Uterus (tissue), 4 donors: ENCODE data around the gene NPR2. TPM values are rescaled to one million over a fixed set of nuclear protein-coding genes. Genes with fewer than 3 reads are reported as not detected.

Experiments used
- DNase-seq, 2 donors: peaks; one replicate each; pipeline ENCODE4 v3.0.0-alpha.2; 2019 to 2020
- H3K27ac ChIP-seq, 2 donors: fragments of 200-600 bp; sonication (generic); 1 replicate in 1 of 2; 2 replicates in 1 of 2; pipeline ENCODE4 v1.5.1; 2016 to 2018
- H3K27me3 ChIP-seq, 2 donors: fragments of 200-600 bp; sonication (generic); one replicate each; pipeline ENCODE4 v1.5.1; 2018 to 2019; ENCODE audit warnings: control low read depth in 1 of 2
- H3K36me3 ChIP-seq, 2 donors: fragments of 200-600 bp; sonication (generic); one replicate each; pipeline ENCODE4 v1.5.1; 2019; ENCODE audit warnings: control low read depth in 1 of 2
- H3K4me1 ChIP-seq, 2 donors: fragments of 200-600 bp; sonication (generic); one replicate each; pipeline ENCODE4 v1.5.1; 2018 to 2019; ENCODE audit warnings: control low read depth in 1 of 2
- H3K4me3 ChIP-seq, 2 donors: fragments of 200-600 bp; sonication (generic); 1 replicate in 1 of 2; 2 replicates in 1 of 2; pipeline ENCODE4 v1.5.1; 2018 to 2019; ENCODE audit warnings: mild to moderate bottlenecking in 1 of 2
- H3K9me3 ChIP-seq, 2 donors: fragments of 200-600 bp; sonication (generic); one replicate each; pipeline ENCODE4 v1.5.1; 2019; ENCODE audit warnings: control low read depth in 1 of 2
- CTCF ChIP-seq, 4 experiments: fragments of 200-600 bp in 2 of 4; fragments of 450-650 bp in 2 of 4; sonication (generic) in 2 of 4; IDR thresholded peaks; one replicate each; pipeline ENCODE4 v1.5.1; 2016 to 2019; ENCODE audit warnings: antibody characterized with exemption in 4 of 4, mild to moderate bottlenecking in 2 of 4, moderate library complexity in 1 of 4
- POLR2A ChIP-seq, 2 donors: fragments of 450-650 bp; IDR thresholded peaks; one replicate each; pipeline ENCODE4 v1.6.1; 2016; ENCODE audit warnings: antibody characterized with exemption in 2 of 2, mild to moderate bottlenecking in 1 of 2, moderate library complexity in 1 of 2
- intact Hi-C: fragments of 100-400 bp; cut with DNase I; formaldehyde crosslinking; loops from one replicate; pipeline ENCODE4 v1.15.1; 2023; ENCODE audit warnings: low total_unique reads
- total RNA-seq, 4 donors: library from RNA; depleted of rRNA in 3 of 4; stranded (reverse); fragments of >200 nt in 3 of 4; gene quantifications; one replicate each; pipeline versions ENCODE4 v1.1.0 to v1.2.4, GENCODE V29; 2014 to 2023
- donor health status: DM: yes; HTN: yes; CAD: no.

NPR2 gene
- total RNA-seq, 4 donors from 2014 or later = 3.8 to 70.4 (median 31.7) TPM

DNA sequence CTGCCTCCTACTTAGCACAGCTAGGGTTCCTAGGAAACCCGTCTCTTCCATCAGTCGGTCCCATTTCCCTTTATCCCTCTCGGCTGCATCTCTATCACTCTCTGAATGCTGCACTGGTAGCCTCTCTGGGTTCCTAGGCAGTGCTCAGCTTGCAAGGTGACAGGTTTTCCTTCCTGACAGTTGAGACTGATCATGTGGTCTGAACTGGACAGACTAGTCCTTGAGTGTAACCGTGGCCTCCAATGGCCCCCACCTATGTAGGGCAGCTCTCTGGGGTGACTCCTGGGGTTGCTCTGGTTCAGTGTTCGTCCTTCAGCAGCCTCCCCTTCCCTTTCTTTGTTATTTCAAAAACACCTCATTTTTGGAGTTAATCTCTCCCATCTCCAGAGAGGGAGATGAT, 41.4 kb downstream of the NPR2 start:
- no peaks in the 10 kb centered on the region for H3K9me3 ChIP-seq
- no peak for DNase-seq
- H3K36me3 ChIP-seq = no peaks in the 10 kb centered on the region
- intact Hi-C loops = no loop called here
- H3K4me1 ChIP-seq = no peaks in the 10 kb centered on the region
- no peaks in the 10 kb centered on the region for H3K27me3 ChIP-seq
- no peak for TF ChIP-seq POLR2A (IDR thresholded peaks at IDR 0.05)
- TF ChIP-seq CTCF (IDR thresholded peaks at IDR 0.05) = no peak
- H3K4me3 ChIP-seq = no peak overlapping the region
- no peak overlapping the region for H3K27ac ChIP-seq

DNA sequence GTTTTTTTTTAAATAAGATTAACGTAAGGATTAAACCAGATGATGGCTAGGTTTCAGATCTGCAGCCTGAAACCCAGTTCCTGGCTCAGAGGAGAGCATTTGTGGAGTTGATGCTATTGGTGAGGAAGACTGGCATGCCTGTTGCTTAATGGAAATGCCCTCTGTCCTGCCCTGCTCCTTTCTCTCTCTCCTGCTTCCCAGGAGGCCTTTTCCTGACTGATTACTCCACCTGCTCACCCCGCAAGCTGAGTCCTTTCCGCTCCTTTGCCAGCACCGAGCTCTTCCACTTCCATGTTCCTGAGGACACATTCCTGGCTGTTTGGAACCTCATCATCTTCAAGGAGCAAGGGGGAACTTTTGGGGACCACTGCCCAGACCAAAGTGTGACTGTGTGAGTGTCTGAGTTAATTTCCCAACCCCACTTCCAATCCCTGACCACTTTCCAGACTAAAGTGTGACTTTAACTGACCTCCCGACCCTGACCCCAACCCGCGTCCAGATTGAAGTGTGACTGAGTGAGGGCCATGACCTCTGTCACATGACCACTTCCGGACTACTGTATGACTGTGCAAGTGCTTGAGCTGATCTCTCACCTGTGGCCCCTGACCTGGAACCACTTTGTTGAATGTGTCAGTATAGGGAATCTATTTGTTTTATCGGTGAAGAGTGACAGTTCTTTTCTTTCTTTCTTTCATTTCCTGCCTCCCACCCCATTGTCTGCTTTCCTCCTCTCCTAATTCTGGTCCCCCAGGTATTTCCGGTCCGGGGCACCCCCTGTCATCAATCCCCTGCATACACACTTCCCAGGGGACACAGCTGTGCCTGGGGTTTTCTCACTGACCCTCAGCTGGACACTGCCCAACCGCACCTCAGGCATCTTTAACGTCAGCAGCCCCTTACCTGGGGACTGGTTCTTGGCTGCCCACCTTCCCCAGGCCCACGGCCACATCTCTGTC, 43.1 kb downstream of the NPR2 start:
- H3K4me1 ChIP-seq = no peaks in the 10 kb centered on the region
- TF ChIP-seq POLR2A (IDR thresholded peaks at IDR 0.05) = no peak
- no peak for TF ChIP-seq CTCF (IDR thresholded peaks at IDR 0.05)
- H3K4me3 ChIP-seq = no peak overlapping the region
- H3K27me3 ChIP-seq = no peaks in the 10 kb centered on the region
- no peak for DNase-seq
- H3K27ac ChIP-seq = no peak overlapping the region
- intact Hi-C loops = no loop called here
- no peaks in the 10 kb centered on the region for H3K9me3 ChIP-seq
- H3K36me3 ChIP-seq = no peaks in the 10 kb centered on the region

DNA sequence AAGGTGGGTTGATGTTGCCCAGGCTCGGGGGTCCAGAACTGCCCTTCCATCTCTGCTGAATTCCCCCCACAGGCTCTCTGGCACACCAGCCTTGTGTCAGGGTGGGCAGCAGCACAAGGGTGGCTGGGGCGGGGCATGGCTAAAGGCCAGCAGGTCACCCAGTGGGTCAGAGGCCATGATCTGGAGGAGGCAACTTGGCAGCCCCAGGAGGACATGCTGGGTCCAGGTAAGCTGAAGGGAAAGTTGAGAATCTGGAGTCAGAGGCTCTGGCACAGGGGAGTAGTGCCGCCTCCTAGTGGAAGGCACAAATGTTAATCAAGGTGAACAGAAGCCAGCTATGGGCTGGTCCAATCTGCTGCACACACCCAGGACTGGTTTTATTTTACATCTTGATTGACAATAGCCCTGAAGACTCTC, 43.8 kb downstream of the NPR2 start:
- H3K27me3 ChIP-seq = no peaks in the 10 kb centered on the region
- no peaks in the 10 kb centered on the region for H3K36me3 ChIP-seq
- intact Hi-C loops = no loop called here
- H3K9me3 ChIP-seq = no peaks in the 10 kb centered on the region
- TF ChIP-seq POLR2A (IDR thresholded peaks at IDR 0.05) (no peak), CTCF (IDR thresholded peaks at IDR 0.05) (peak in 1 of 4 experiments; percentile 15)
- no peak overlapping the region for H3K4me3 ChIP-seq
- DNase-seq = no peak
- H3K4me1 ChIP-seq = no peaks in the 10 kb centered on the region
- H3K27ac ChIP-seq = no peak overlapping the region

GRCh38 chr9:35835766-35836165, 44.4 kb downstream of the NPR2 start:
- Histone ChIP-seq H3K9me3 (no peaks in the 10 kb centered on the region), H3K4me1 (no peaks in the 10 kb centered on the region), H3K27me3 (no peaks in the 10 kb centered on the region), H3K27ac (no peak overlapping the region), H3K4me3 (no peak overlapping the region), H3K36me3 (no peaks in the 10 kb centered on the region)
- TF ChIP-seq POLR2A (IDR thresholded peaks at IDR 0.05) (no peak), CTCF (IDR thresholded peaks at IDR 0.05) (no peak)
- DNase-seq = no peak
- intact Hi-C loops = no loop called here

GRCh38 chr9:35836595-35836994, 45.2 kb downstream of the NPR2 start:
- H3K9me3 ChIP-seq = no peaks in the 10 kb centered on the region
- TF ChIP-seq POLR2A (IDR thresholded peaks at IDR 0.05) (no peak), CTCF (IDR thresholded peaks at IDR 0.05) (no peak)
- no peaks in the 10 kb centered on the region for H3K36me3 ChIP-seq
- no peak overlapping the region for H3K27ac ChIP-seq
- intact Hi-C loops = no loop called here
- no peaks in the 10 kb centered on the region for H3K27me3 ChIP-seq
- H3K4me1 ChIP-seq = no peaks in the 10 kb centered on the region
- no peak for DNase-seq
- no peak overlapping the region for H3K4me3 ChIP-seq
